ENCODE measurements around the gene CILP2. TPM values are rescaled to one million over a fixed set of nuclear protein-coding genes. Genes with fewer than 3 reads are reported as not detected.

Gene CILP2
- total RNA-seq, 2 experiments from 2014 or later, result 1.1 to 1.7 TPM

DNA sequence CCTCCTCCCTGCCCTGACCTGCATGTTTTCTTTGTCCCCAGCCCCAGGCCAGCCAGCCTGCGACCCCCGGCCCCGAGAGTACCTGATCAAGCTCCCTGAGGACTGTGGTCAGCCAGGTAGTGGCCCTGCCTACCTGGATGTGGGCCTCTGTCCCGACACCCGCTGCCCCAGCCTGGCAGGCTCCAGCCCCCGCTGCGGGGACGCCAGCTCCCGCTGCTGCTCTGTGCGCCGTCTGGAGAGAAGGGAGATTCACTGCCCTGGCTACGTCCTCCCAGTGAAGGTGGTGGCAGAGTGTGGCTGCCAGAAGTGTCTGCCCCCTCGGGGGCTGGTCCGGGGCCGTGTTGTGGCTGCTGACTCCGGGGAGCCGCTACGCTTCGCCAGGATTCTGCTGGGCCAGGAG is 5.6 kb downstream of the CILP2 start:
- peaks cover 31% of the 10 kb centered on the region for H3K4me1 ChIP-seq (ENCODE audit: insufficient read depth, low read length)
- no peak for DNase-seq
- no peak overlapping the region for H3K27ac ChIP-seq (ENCODE audit: low read depth in 1 of 2, low read length in 2 of 2)
- no peaks in the 10 kb centered on the region for H3K36me3 ChIP-seq (ENCODE audit: insufficient read depth, low read length)
- no peak overlapping the region for H3K4me3 ChIP-seq (ENCODE audit: low read length)
- ChIA-PET POLR2A (no interaction called here), CTCF (no interaction called here)
- Mint-ChIP-seq H3K36me3 (ENCODE audit: low read depth) (no peaks in the 10 kb centered on the region), H3K9me3 (no peaks in the 10 kb centered on the region), H3K4me3 (no peak overlapping the region), H3K27ac (no peak overlapping the region), H3K4me1 (ENCODE audit: low read depth) (peaks cover 19% of the 10 kb centered on the region), H3K27me3 (no peaks in the 10 kb centered on the region)
- ATAC-seq (ENCODE audit: poor library complexity), result no peak
- TF ChIP-seq, protein P1, sequence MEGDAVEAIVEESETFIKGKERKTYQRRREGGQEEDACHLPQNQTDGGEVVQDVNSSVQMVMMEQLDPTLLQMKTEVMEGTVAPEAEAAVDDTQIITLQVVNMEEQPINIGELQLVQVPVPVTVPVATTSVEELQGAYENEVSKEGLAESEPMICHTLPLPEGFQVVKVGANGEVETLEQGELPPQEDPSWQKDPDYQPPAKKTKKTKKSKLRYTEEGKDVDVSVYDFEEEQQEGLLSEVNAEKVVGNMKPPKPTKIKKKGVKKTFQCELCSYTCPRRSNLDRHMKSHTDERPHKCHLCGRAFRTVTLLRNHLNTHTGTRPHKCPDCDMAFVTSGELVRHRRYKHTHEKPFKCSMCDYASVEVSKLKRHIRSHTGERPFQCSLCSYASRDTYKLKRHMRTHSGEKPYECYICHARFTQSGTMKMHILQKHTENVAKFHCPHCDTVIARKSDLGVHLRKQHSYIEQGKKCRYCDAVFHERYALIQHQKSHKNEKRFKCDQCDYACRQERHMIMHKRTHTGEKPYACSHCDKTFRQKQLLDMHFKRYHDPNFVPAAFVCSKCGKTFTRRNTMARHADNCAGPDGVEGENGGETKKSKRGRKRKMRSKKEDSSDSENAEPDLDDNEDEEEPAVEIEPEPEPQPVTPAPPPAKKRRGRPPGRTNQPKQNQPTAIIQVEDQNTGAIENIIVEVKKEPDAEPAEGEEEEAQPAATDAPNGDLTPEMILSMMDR (IDR thresholded peaks at IDR 0.05), result no peak
- intact Hi-C loops (cut with DNase I, micrococcal nuclease), result no loop called here
- no peaks in the 10 kb centered on the region for H3K27me3 ChIP-seq (ENCODE audit: control insufficient read depth in 1 of 2, insufficient read depth in 2 of 2, low read length in 2 of 2)
- H3K9me3 ChIP-seq (ENCODE audit: control insufficient read depth in 1 of 2, insufficient read depth in 1 of 2, low read length in 2 of 2), result peaks cover 0 to 11% of the 10 kb centered on the region in 2 experiments

DNA sequence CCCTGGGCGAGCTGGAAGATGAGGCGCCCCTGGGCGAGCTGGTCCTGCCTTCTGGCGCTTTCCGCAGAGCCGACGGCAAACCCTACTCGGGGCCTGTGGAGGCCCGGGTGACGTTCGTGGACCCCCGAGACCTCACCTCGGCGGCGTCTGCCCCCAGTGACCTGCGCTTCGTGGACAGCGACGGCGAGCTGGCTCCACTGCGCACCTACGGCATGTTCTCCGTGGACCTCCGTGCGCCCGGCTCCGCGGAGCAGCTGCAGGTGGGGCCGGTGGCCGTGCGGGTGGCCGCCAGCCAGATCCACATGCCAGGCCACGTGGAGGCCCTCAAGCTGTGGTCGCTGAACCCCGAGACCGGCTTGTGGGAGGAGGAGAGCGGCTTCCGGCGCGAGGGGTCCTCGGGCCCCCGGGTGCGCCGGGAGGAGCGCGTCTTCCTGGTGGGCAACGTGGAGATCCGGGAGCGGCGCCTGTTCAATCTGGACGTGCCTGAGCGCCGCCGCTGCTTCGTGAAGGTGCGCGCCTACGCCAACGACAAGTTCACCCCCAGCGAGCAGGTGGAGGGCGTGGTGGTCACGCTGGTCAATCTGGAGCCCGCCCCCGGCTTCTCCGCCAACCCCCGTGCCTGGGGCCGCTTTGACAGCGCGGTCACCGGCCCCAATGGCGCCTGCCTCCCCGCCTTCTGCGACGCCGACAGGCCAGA is 6.3 kb downstream of the CILP2 start:
- TF ChIP-seq, protein P1 (IDR thresholded peaks at IDR 0.05), result no peak
- ChIA-PET POLR2A (no interaction called here), CTCF (no interaction called here)
- Mint-ChIP-seq H3K27ac (no peak overlapping the region), H3K27me3 (no peaks in the 10 kb centered on the region), H3K4me1 (ENCODE audit: low read depth) (peaks cover 14% of the 10 kb centered on the region), H3K9me3 (no peaks in the 10 kb centered on the region), H3K36me3 (ENCODE audit: low read depth) (no peaks in the 10 kb centered on the region), H3K4me3 (no peak overlapping the region)
- no peak for ATAC-seq (ENCODE audit: poor library complexity)
- Histone ChIP-seq H3K36me3 (ENCODE audit: insufficient read depth, low read length) (no peaks in the 10 kb centered on the region), H3K9me3 (ENCODE audit: control insufficient read depth in 1 of 2, insufficient read depth in 1 of 2, low read length in 2 of 2) (peaks cover 0 to 10% of the 10 kb centered on the region in 2 experiments), H3K4me1 (ENCODE audit: insufficient read depth, low read length) (peaks cover 24% of the 10 kb centered on the region), H3K27me3 (ENCODE audit: control insufficient read depth in 1 of 2, insufficient read depth in 2 of 2, low read length in 2 of 2) (no peaks in the 10 kb centered on the region), H3K4me3 (ENCODE audit: low read length) (no peak overlapping the region), H3K27ac (ENCODE audit: low read depth in 1 of 2, low read length in 2 of 2) (no peak overlapping the region)
- DNase-seq, result no peak
- intact Hi-C loops (cut with DNase I, micrococcal nuclease), result no loop called here

DNA sequence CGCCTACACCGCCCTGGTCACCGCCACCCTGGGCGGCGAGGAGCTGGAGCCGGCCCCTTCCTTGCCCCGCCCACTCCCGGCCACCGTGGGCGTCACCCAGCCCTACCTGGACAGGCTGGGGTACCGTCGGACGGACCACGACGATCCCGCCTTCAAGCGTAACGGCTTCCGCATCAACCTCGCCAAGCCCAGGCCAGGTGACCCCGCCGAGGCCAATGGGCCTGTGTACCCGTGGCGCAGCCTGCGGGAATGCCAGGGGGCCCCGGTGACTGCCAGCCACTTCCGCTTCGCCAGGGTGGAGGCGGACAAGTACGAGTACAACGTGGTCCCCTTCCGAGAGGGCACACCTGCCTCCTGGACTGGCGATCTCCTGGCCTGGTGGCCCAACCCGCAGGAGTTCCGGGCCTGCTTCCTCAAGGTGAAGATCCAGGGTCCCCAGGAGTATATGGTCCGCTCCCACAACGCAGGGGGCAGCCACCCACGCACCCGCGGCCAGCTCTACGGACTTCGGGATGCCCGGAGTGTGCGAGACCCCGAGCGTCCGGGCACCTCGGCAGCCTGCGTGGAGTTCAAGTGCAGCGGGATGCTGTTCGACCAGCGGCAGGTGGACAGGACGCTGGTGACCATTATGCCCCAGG is 7.0 kb downstream of the CILP2 start:
- Mint-ChIP-seq H3K4me1 (ENCODE audit: low read depth) (peaks cover 14% of the 10 kb centered on the region), H3K36me3 (ENCODE audit: low read depth) (no peaks in the 10 kb centered on the region), H3K4me3 (no peak overlapping the region), H3K9me3 (no peaks in the 10 kb centered on the region), H3K27me3 (no peaks in the 10 kb centered on the region), H3K27ac (no peak overlapping the region)
- Histone ChIP-seq H3K36me3 (ENCODE audit: insufficient read depth, low read length) (no peaks in the 10 kb centered on the region), H3K27ac (ENCODE audit: low read depth in 1 of 2, low read length in 2 of 2) (no peak overlapping the region), H3K4me3 (ENCODE audit: low read length) (no peak overlapping the region), H3K9me3 (ENCODE audit: control insufficient read depth in 1 of 2, insufficient read depth in 1 of 2, low read length in 2 of 2) (peaks cover 0 to 4% of the 10 kb centered on the region in 2 experiments), H3K27me3 (ENCODE audit: control insufficient read depth in 1 of 2, insufficient read depth in 2 of 2, low read length in 2 of 2) (no peaks in the 10 kb centered on the region), H3K4me1 (ENCODE audit: insufficient read depth, low read length) (peaks cover 23% of the 10 kb centered on the region)
- DNase-seq, result no peak
- intact Hi-C loops (cut with DNase I, micrococcal nuclease), result no loop called here
- ATAC-seq (ENCODE audit: poor library complexity), result no peak
- ChIA-PET POLR2A (no interaction called here), CTCF (no interaction called here)
- TF ChIP-seq, protein P1 (IDR thresholded peaks at IDR 0.05), result no peak

All from CD4-positive, alpha-beta T cell (primary cell).